Measurements from ENCODE around the gene DOC2B. TPM values are rescaled to one million over a fixed set of nuclear protein-coding genes. Genes with fewer than 3 reads are reported as not detected.
A peak's percentile ranks its signal among the peaks of the same experiment; 100 is the strongest.
"Not testable (repeated sequence)": the region's sequence is repeated elsewhere in the genome, so short reads cannot be mapped to it uniquely, and the experiment has no call there.

Gene DOC2B
- total and polyA plus RNA-seq, 7 donors, result 0.46 to 12.5 (median 4.9) TPM

DNA sequence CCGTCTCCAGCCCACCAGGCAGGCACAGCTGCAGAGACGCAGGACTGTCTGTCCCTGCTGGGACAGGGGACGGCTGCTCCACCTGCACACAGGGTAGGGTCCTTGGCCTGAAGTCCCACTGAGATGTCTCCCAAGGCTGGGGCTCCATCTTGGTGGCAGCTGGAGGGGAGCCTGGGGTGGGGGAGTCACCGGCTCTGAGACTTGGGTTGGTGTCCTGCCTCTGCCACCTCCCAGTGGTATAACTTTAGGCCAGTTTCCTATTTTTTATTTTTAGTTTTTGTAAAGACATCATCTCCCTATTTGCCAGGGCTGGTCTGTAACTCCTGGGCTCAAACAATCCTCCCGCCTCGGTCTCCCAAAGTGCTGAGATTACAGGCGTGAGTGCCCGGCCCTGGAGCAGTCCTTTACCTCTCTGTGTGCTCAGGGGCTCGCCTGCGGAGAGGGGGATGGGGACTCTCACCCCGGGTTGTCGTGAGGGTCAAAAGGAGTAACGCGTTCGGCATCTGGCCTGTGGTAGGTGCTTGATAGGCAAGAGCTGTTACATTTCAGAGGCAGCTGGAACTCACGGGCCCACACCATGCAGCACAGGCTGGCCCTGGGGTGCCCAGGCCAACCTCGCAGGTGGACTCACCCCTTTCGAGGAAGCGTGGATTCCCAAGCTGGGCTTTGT, 46.6 kb upstream of the DOC2B start:
- Histone ChIP-seq H3K27me3 (no peaks in the 10 kb centered on the region), H3K4me1 (no peaks in the 10 kb centered on the region), H3K4me3 (no peak overlapping the region), H3K27ac (no peak overlapping the region), H3K9me3 (no peaks in the 10 kb centered on the region), H3K36me3 (no peaks in the 10 kb centered on the region)
- DNase-seq, result peak; percentile 54
- TF ChIP-seq, protein P1, sequence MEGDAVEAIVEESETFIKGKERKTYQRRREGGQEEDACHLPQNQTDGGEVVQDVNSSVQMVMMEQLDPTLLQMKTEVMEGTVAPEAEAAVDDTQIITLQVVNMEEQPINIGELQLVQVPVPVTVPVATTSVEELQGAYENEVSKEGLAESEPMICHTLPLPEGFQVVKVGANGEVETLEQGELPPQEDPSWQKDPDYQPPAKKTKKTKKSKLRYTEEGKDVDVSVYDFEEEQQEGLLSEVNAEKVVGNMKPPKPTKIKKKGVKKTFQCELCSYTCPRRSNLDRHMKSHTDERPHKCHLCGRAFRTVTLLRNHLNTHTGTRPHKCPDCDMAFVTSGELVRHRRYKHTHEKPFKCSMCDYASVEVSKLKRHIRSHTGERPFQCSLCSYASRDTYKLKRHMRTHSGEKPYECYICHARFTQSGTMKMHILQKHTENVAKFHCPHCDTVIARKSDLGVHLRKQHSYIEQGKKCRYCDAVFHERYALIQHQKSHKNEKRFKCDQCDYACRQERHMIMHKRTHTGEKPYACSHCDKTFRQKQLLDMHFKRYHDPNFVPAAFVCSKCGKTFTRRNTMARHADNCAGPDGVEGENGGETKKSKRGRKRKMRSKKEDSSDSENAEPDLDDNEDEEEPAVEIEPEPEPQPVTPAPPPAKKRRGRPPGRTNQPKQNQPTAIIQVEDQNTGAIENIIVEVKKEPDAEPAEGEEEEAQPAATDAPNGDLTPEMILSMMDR (IDR thresholded peaks at IDR 0.05), result no peak
- TF ChIP-seq POLR2A (IDR thresholded peaks at IDR 0.05), result no peak
- no peak for TF ChIP-seq POLR2AphosphoS5 (IDR thresholded peaks at IDR 0.05)
- TF ChIP-seq EP300 (IDR thresholded peaks at IDR 0.05), result no peak
- 84 to 92% methylated on average over 19 of the region's 19 CpGs for WGBS, 2 donors
- intact Hi-C loops (cut with DNase I), result no loop called here

DNA sequence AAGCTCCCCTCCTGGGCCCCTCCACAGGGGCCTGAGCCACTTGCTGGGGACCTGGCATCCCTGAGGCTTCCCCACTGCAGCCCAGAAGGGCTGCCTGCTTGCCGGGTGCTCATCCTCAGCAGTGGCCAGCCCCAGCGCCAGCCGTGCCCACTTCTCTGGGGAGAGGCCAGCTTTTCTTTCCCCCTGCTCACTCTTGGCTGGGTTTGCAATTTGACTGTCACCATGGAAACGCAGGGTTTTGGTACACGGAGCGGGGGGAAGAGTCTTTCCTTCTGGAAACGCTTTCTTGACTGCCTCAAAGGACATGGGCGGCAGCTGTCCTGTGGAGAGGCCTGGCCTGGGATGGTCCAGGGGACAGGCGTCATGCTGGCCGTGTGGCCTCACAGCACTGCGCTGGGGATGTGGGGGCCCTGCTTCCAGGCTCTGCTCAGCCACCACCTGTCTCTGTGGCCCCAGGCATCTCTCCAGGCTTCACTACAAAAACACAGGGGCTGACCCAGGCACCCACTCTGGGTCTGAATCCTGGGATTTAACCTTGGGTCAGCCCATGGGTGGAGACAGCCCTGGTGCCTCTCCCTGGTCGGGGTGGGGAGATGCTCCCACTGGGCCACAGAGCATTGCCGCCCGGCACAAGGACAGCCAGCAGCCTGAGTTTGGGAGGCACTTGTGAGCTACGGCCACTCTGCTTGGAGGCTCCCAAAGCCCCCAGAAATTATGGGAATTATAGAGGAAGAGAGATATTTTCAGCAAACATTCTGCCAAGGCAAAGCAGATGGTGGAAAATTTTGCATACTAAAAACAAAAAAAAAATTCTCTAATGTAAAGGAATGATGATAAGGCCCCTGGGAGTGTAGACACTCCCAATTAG, 45.9 kb upstream of the DOC2B start:
- peak; percentile 54 for DNase-seq
- no peak for TF ChIP-seq EP300 (IDR thresholded peaks at IDR 0.05)
- TF ChIP-seq POLR2AphosphoS5 (IDR thresholded peaks at IDR 0.05), result no peak
- no peak for TF ChIP-seq POLR2A (IDR thresholded peaks at IDR 0.05)
- TF ChIP-seq, protein P1 (IDR thresholded peaks at IDR 0.05), result no peak
- intact Hi-C loops (cut with DNase I), result no loop called here
- H3K4me3 ChIP-seq, result no peak overlapping the region
- H3K27me3 ChIP-seq, result no peaks in the 10 kb centered on the region
- no peaks in the 10 kb centered on the region for H3K9me3 ChIP-seq
- no peak overlapping the region for H3K27ac ChIP-seq
- no peaks in the 10 kb centered on the region for H3K36me3 ChIP-seq
- WGBS, 2 donors, result 74 to 83% methylated on average over 15 of the region's 15 CpGs
- no peaks in the 10 kb centered on the region for H3K4me1 ChIP-seq

DNA sequence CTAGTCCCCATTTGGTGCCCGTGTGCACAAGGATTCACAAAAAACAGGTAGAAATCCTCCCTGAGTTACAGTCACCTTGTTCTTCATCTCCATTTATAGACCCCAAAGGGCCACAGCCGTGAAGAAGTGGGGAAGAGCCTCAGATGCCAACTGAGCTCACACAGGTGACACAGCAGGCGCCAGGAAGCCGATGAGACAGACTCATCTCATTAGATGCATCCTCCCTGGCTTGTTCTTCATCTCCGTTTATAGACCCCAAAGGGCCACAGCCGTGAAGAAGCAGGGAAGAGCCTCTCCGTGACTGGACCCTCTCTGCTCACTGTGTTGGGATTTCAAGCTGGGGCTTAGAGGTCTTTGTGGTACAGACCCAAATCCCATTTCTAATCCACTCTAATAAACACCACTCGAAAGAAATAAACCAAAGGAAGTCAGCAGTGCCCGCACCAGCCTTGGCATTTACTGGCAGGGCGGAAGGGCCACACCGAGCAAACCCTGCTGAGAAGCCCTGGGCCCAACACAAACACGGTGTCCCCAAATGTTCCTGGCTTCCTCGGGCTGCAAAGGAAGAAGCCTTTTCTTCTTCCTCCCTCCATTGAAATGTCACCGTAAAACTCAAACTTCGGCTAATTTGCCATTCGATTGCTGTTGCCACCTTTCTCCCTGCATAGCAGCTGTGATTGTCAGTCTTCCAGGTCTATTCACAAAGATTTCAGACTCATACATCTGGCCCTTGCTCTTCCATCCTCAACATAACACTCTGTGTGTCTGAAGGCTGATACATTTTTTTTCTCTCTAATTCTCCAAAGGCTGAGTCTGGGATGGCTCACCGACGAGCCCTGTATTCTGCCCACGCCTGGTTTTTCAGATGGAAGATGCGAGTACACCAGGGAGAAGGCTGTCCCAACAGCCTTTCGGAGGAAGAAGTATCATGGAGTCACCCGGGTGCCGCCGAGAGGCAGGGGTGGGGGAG, 44.9 kb upstream of the DOC2B start:
- Histone ChIP-seq H3K4me1 (no peaks in the 10 kb centered on the region), H3K27ac (no peak overlapping the region), H3K36me3 (no peaks in the 10 kb centered on the region), H3K9me3 (no peaks in the 10 kb centered on the region), H3K4me3 (no peak overlapping the region), H3K27me3 (no peaks in the 10 kb centered on the region)
- DNase-seq, result peak; percentile 44
- intact Hi-C loops (cut with DNase I), result no loop called here
- WGBS, 2 donors, result 85 to 90% methylated on average over 24 of the region's 24 CpGs
- no peak for TF ChIP-seq POLR2A (IDR thresholded peaks at IDR 0.05)
- TF ChIP-seq EP300 (IDR thresholded peaks at IDR 0.05), result no peak
- no peak for TF ChIP-seq POLR2AphosphoS5 (IDR thresholded peaks at IDR 0.05)
- TF ChIP-seq, protein P1 (IDR thresholded peaks at IDR 0.05), result no peak

DNA sequence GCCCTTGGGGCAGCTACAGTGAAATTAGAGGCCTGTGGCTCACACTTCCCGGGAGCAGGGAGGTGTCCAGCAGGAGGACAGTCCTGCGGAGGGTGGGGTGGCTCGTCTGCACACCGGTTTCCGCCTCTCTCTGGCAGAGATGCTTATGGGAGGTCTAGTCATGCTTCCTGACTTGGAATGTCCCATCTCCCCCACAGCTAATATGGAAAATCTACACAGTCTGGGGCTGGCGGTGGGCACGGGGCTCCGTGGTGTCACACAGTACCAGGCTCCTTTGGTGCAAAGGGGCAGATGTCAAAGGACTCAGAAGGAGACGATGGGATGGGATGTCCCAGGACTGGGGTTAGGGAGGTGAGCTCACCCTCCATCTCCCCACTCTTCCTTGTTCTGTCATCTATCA, 44.1 kb upstream of the DOC2B start:
- H3K36me3 ChIP-seq, result no peaks in the 10 kb centered on the region
- WGBS, 2 donors, result 92 to 95% methylated on average over 9 of the region's 9 CpGs
- DNase-seq, result peak; percentile 48

DNA sequence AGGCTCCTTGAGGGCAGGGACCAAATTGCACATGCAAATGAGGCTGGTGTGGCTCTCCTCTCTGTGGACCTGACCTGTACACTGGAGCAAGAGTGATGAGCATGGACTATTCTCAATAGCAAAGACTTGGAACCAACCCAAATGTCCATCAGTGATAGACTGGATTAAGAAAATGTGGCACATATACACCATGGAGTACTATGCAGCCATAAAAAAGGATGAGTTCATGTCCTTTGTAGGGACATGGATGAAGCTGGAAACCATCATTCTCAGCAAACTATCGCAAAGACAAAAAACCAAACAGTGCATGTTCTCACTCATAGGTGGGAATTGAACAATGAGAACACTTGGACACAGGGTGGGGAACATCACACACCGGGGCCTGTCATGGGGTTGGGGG, 43.1 kb upstream of the DOC2B start:
- H3K4me3 ChIP-seq; H3K4me1 ChIP-seq; H3K36me3 ChIP-seq; intact Hi-C loops (cut with DNase I); DNase-seq; H3K27ac ChIP-seq; H3K27me3 ChIP-seq; H3K9me3 ChIP-seq: not testable (repeated sequence)
- WGBS, 2 donors, result 97 to 100% methylated on average over 2 of the region's 2 CpGs

More for the DNA sequence above, 44.1 kb upstream of the DOC2B start:
- no peak overlapping the region for H3K4me3 ChIP-seq
- no peaks in the 10 kb centered on the region for H3K27me3 ChIP-seq
- H3K4me1 ChIP-seq, result no peaks in the 10 kb centered on the region
- H3K9me3 ChIP-seq, result no peaks in the 10 kb centered on the region
- intact Hi-C loops (cut with DNase I), result no loop called here
- TF ChIP-seq EP300 (IDR thresholded peaks at IDR 0.05) (no peak), POLR2A (IDR thresholded peaks at IDR 0.05) (no peak), POLR2AphosphoS5 (IDR thresholded peaks at IDR 0.05) (no peak)
- TF ChIP-seq, protein P1 (IDR thresholded peaks at IDR 0.05), result no peak
- H3K27ac ChIP-seq, result no peak overlapping the region

Data from sigmoid colon (tissue), 7 donors.